ENCODE data around the gene B4GALNT2. TPM values are rescaled to one million over a fixed set of nuclear protein-coding genes. Genes with fewer than 3 reads are reported as not detected.

Gene B4GALNT2
- total and polyA plus RNA-seq, 2 donors (not counting 1 experiment from before 2014, with no cell fraction given): 0.12 TPM; not detected in 1

DNA sequence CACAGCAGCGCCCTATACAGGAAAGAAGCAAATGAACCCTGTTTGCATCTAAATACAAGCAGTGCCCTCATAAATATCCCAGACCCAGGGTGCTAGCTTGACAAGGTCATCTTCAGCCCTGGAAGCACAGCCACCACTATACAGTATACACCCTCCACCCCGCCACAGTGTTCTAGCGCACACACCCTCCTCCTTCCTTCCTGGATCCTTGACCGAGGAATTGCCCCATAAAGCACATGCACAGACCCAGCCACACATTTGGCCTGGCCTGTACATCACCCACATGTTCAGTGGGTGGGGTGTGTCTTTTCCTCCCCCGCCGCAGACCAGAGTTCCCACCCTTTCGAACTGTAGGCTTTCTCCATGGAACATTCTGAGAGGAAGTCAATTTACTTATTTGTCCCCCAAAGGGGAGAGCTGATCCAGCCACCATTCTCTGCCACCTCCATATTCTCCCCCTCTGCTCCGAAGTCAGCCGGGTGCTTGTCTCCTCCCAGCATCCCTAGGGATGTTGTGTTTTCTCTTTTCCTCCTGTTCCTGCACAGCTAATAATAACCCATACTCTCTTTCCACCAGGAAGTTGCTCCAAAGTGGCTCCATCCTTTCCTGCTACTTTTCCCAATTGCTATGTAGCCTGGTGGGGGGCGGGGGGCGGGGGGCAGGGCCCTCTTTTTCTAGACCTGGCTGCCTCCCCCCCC lies 84.5 kb downstream of the B4GALNT2 start:
- Histone ChIP-seq H2AFZ (ENCODE audit: insufficient read depth, low read depth, low read length, poor library complexity, severe bottlenecking) (no peak overlapping the region), H3K27ac (ENCODE audit: low read length in 2 of 2) (peak overlapping the region in 1 of 2 donors; percentile 93), H3K79me2 (ENCODE audit: control insufficient read depth, insufficient read depth, low read length) (peaks cover 51% of the 10 kb centered on the region), H3K36me3 (replicated peaks in 1 of 2; ENCODE audit: control extremely low read depth in 1 of 2, control insufficient read depth in 1 of 2, extremely low read depth in 1 of 2, insufficient read depth in 2 of 2, low read length in 1 of 2) (peaks cover 3 to 9% of the 10 kb centered on the region in 2 experiments), H3K4me3 (ENCODE audit: control extremely low read depth in 1 of 5, extremely low read depth in 1 of 5, insufficient read depth in 1 of 5, low read depth in 2 of 5, low read length in 4 of 5) (no peak overlapping the region), H3K9ac (ENCODE audit: low read length) (no peak overlapping the region), H3K27me3 (replicated peaks in 1 of 4; ENCODE audit: control extremely low read depth in 1 of 4, control insufficient read depth in 3 of 4, insufficient read depth in 4 of 4, low read length in 3 of 4) (no peaks in the 10 kb centered on the region), H3K4me1 (ENCODE audit: control insufficient read depth in 2 of 2, insufficient read depth in 2 of 2, low read length in 2 of 2) (peaks cover 80 to 84% of the 10 kb centered on the region in 2 donors), H3K9me3 (ENCODE audit: control extremely low read depth in 1 of 3, control insufficient read depth in 2 of 3, insufficient read depth in 1 of 3, low read length in 2 of 3) (peaks cover 0 to 7% (median 0%) of the 10 kb centered on the region in 3 donors), H4K20me1 (ENCODE audit: control insufficient read depth, insufficient read depth, low read length, poor library complexity, severe bottlenecking) (peaks cover 10% of the 10 kb centered on the region), H3K4me2 (replicated peaks; ENCODE audit: low read depth, low read length, poor library complexity, severe bottlenecking) (peak overlapping the region; percentile 81)
- peak overlapping the region; percentile 90 for H3K27ac Mint-ChIP-seq
- TF ChIP-seq EZH2 (IDR thresholded peaks at IDR 0.05; ENCODE audit: borderline replicate concordance, insufficient read depth, low read depth, low read length, poor library complexity, severe bottlenecking) (no peak), CTCF (IDR thresholded peaks at IDR 0.05) (no peak)
- DNase-seq (no peak), ATAC-seq (ENCODE audit: low read depth) (no peak)
- POLR2A ChIA-PET: interaction anchor here (0.6 to 3.4 kb wide), 2 partner anchors 18 to 24 kb away, joined by 7 to 45 read pairs; no protein-coding TSS in a partner anchor
- WGBS (ENCODE audit: insufficient coverage): 90% methylated on average over 1 of the region's 11 CpGs
- CTCF ChIA-PET: interaction anchor here (2.3 to 11.9 kb wide), 4 partner anchors 10 to 36 kb away, joined by 9 to 140 read pairs (median 39); partner anchors contain the start of gene PHOSPHO1
- H3K4me1 Mint-ChIP-seq: peaks cover 73% of the 10 kb centered on the region
- H3K9me3 Mint-ChIP-seq (ENCODE audit: insufficient read depth): no peaks in the 10 kb centered on the region
- intact Hi-C loops (cut with micrococcal nuclease): loop anchor here (1.0 kb wide), 1 partner anchor 10 kb away; no protein-coding TSS in a partner anchor
- H3K27me3 Mint-ChIP-seq: no peaks in the 10 kb centered on the region
- peak overlapping the region; percentile 76 for H3K4me3 Mint-ChIP-seq
